Activated naive CD8-positive, alpha-beta T cell treated with anti-CD3 and anti-CD28 coated beads, Interleukin-2, amount 50 U/mL, for 24 hours (primary cell): ENCODE measurements around the gene BMP2.
A peak's percentile ranks its signal among the peaks of the same experiment; 100 is the strongest.

Source experiments
- ATAC-seq: fragments of 150-1000 bp; cut with Tn5 transposase; one replicate; pipeline ENCODE4 v1.10.0; 2021
- DNase-seq: peaks from one replicate; pipeline ENCODE4 v3.0.0; 2021
- H3K27ac Mint-ChIP-seq: one replicate; pipeline ENCODE4 v1.8.0; 2021; ENCODE audit warnings: mild to moderate bottlenecking, mixed read lengths
- H3K27me3 Mint-ChIP-seq: one replicate; pipeline ENCODE4 v1.8.0; 2021; ENCODE audit warnings: mixed read lengths
- H3K36me3 Mint-ChIP-seq: one replicate; pipeline ENCODE4 v1.8.0; 2021; ENCODE audit warnings: low read depth, mixed read lengths
- H3K4me1 Mint-ChIP-seq: one replicate; pipeline ENCODE4 v1.8.0; 2021; ENCODE audit warnings: mixed read lengths
- H3K4me3 Mint-ChIP-seq: one replicate; pipeline ENCODE4 v1.8.0; 2021; ENCODE audit warnings: mild to moderate bottlenecking, moderate library complexity, mixed read lengths
- H3K9me3 Mint-ChIP-seq: one replicate; pipeline ENCODE4 v1.8.0; 2021; ENCODE audit warnings: mixed read lengths

Gene BMP2

DNA sequence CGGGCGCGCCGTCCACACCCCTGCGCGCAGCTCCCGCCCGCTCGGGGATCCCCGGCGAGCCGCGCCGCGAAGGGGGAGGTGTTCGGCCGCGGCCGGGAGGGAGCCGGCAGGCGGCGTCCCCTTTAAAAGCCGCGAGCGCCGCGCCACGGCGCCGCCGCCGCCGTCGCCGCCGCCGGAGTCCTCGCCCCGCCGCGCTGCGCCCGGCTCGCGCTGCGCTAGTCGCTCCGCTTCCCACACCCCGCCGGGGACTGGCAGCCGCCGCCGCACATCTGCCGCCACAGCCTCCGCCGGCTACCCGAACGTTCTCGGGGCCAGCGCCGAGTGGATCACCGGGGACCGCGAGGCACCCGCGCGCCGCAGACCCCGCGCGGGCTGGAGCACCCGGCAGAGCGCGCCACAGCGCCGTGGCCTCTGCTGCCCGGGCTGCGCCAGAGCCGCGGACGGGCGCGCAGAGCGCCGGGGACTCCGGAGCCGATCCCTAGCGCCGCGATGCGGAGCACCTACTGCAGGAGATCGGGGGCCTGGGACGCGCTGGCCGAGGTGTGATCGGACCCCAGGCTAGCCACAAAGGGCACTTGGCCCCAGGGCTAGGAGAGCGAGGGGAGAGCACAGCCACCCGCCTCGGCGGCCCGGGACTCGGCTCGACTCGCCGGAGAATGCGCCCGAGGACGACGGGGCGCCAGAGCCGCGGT, at the start of gene BMP2:
BMP2 (plus strand) TSS at position 151 of the 692 bp plus-strand sequence. CDS start 2,441 bp downstream, outside the sequence.
- Mint-ChIP-seq H3K9me3 (no peaks in the 10 kb centered on the region), H3K36me3 (no peaks in the 10 kb centered on the region), H3K27ac (no peak within 1 kb of the TSS), H3K4me3 (no peak within 1 kb of the TSS), H3K4me1 (peaks cover 10% of the 10 kb centered on the region), H3K27me3 (peaks cover 48% of the 10 kb centered on the region)
- ATAC-seq = peak; percentile 37
- DNase-seq = peak; percentile 14

DNA sequence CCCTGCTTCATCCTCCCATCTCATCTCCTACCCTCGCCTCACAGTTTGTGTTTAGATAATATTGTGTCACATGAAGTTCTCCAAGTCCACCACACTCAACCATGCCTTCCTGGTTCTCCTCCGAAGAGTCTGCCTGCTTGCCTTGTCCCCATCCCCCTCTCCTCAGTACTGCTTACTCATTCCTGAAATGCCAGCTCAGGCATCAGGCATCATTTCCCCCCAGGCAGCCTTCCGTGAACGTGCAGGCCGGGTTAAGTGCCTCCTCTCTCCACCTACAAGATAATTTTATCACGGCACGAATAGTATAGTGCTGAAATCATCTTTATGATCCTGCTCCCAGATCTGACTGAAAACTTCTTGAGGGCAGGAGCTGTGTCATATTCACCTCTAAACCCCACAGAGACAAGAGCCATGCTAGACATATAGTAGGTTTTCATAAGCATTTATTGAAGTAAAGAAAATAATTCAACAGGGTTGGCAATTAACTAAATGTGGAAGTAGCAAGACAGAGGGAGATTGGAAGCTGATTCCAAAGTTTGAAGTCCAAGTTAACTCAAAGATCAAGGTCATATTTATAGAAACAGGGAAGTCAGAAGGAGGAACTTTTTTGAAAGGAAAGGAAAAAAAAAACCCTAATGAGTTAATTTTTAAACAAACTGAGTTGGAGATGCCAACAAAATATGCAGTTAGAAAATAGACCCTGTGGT, 48.7 kb upstream of the BMP2 start:
- ATAC-seq = no peak
- no peaks in the 10 kb centered on the region for H3K36me3 Mint-ChIP-seq
- no peak overlapping the region for H3K4me3 Mint-ChIP-seq
- H3K27me3 Mint-ChIP-seq = no peaks in the 10 kb centered on the region
- H3K9me3 Mint-ChIP-seq = peaks cover 9% of the 10 kb centered on the region
- H3K4me1 Mint-ChIP-seq = no peaks in the 10 kb centered on the region
- H3K27ac Mint-ChIP-seq = no peak overlapping the region
- no peak for DNase-seq

GRCh38 chr20:6719369-6719721, 48.1 kb upstream of the BMP2 start:
- no peaks in the 10 kb centered on the region for H3K36me3 Mint-ChIP-seq
- H3K9me3 Mint-ChIP-seq = peaks cover 9% of the 10 kb centered on the region
- no peak for DNase-seq
- H3K4me3 Mint-ChIP-seq = no peak overlapping the region
- no peaks in the 10 kb centered on the region for H3K27me3 Mint-ChIP-seq
- no peaks in the 10 kb centered on the region for H3K4me1 Mint-ChIP-seq
- no peak overlapping the region for H3K27ac Mint-ChIP-seq
- ATAC-seq = no peak

DNA sequence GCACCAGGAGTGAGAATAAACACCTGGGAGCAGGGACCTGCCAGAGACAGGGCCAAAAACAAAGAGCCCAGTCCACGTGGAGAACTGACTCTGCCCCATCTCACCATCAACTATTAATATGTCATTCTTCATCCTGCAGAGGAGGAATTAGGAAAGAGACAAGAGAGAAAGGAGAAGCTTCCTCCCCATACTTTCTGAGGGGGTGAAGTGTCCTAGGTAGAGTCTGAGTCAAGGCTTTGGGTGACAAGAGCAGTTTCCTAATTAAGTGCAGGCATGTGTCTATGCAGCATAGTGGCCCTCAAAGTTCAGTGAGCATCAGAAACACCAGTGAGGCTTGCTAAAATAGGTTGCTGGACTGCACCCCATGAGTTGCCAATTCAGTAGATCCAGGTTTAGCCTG, 40.7 kb upstream of the BMP2 start:
- H3K4me3 Mint-ChIP-seq = no peak overlapping the region

GRCh38 chr20:6730672-6731328, 36.7 kb upstream of the BMP2 start:
- no peak for ATAC-seq

More for the DNA sequence above, 40.7 kb upstream of the BMP2 start:
- Mint-ChIP-seq H3K27ac (no peak overlapping the region), H3K4me1 (no peaks in the 10 kb centered on the region), H3K9me3 (peaks cover 3% of the 10 kb centered on the region), H3K27me3 (no peaks in the 10 kb centered on the region), H3K36me3 (no peaks in the 10 kb centered on the region)
- no peak for DNase-seq
- no peak for ATAC-seq

DNA sequence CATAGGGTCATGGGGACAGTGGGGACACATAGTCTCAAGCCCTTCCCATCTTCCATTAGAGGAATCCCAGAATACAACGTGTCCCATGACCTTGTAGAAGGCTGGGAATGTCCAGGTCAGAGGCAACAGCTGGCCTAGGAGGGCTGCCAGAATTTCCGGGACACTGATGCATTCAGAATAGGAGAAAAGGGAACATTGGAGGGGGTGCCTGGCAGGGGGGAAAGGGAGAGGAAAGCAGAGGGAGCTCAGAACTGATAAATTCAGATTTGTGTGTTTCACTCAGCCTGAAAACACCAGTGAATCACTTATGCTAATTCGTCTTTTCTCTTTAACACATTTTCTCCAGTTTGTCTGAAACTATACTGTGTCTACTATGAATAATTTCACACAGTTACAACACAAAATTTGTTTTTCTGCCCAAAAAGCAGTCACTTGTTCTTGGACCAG, 35.5 kb upstream of the BMP2 start:
- no peak overlapping the region for H3K27ac Mint-ChIP-seq
- ATAC-seq (no peak), DNase-seq (no peak)
- no peaks in the 10 kb centered on the region for H3K9me3 Mint-ChIP-seq
- H3K36me3 Mint-ChIP-seq = no peaks in the 10 kb centered on the region
- no peaks in the 10 kb centered on the region for H3K27me3 Mint-ChIP-seq
- no peak overlapping the region for H3K4me3 Mint-ChIP-seq
- no peaks in the 10 kb centered on the region for H3K4me1 Mint-ChIP-seq

More at GRCh38 chr20:6730672-6731328, 36.7 kb upstream of the BMP2 start:
- H3K27me3 Mint-ChIP-seq = no peaks in the 10 kb centered on the region
- DNase-seq = no peak
- H3K36me3 Mint-ChIP-seq = no peaks in the 10 kb centered on the region
- no peak overlapping the region for H3K4me3 Mint-ChIP-seq
- no peaks in the 10 kb centered on the region for H3K9me3 Mint-ChIP-seq
- H3K27ac Mint-ChIP-seq = no peak overlapping the region
- H3K4me1 Mint-ChIP-seq = no peaks in the 10 kb centered on the region

DNA sequence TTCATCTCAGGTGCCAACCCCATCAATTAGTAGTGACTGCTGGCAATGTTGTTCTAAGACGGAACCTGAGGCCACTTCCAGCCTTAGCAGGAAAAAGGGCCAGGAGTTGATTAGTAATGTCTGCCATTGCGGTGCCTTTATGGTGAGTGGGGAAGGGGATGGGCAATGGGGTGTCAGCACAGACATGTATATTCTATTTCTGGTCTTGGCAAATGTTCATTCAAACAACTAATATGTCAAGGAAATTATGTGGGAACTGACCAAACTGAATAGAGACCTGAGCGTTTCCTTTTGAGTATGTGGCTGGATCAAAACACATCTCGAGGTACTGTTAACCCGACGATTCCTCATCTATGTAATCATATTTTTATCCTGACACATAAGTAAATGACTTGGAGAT, 34.6 kb upstream of the BMP2 start:
- no peak for ATAC-seq

DNA sequence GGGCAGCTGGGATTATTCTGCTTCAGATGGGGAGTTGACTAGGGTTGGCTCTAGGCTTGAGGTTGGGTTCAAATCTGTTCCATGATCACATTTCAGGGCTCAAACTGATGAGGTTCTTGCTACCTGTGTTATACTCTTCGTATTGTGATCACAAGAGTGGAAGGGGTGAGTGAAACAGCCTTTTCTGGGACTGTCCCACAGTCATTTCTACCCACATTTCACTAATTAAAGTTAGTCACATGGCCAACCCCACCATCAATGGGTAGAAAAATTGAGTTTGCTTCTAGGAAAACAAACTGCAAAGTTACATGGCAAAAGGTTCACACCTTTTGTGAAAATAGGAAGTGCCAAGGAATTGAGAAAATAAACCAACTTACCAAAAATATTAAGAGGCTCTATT, 33.5 kb upstream of the BMP2 start:
- Mint-ChIP-seq H3K27ac (no peak overlapping the region), H3K36me3 (no peaks in the 10 kb centered on the region), H3K4me1 (no peaks in the 10 kb centered on the region), H3K27me3 (no peaks in the 10 kb centered on the region), H3K4me3 (no peak overlapping the region), H3K9me3 (peaks cover 6% of the 10 kb centered on the region)
- ATAC-seq = no peak
- DNase-seq = no peak

More for the DNA sequence above, 34.6 kb upstream of the BMP2 start:
- Mint-ChIP-seq H3K27me3 (no peaks in the 10 kb centered on the region), H3K4me1 (no peaks in the 10 kb centered on the region), H3K9me3 (no peaks in the 10 kb centered on the region), H3K36me3 (no peaks in the 10 kb centered on the region), H3K27ac (no peak overlapping the region), H3K4me3 (no peak overlapping the region)
- no peak for DNase-seq

DNA sequence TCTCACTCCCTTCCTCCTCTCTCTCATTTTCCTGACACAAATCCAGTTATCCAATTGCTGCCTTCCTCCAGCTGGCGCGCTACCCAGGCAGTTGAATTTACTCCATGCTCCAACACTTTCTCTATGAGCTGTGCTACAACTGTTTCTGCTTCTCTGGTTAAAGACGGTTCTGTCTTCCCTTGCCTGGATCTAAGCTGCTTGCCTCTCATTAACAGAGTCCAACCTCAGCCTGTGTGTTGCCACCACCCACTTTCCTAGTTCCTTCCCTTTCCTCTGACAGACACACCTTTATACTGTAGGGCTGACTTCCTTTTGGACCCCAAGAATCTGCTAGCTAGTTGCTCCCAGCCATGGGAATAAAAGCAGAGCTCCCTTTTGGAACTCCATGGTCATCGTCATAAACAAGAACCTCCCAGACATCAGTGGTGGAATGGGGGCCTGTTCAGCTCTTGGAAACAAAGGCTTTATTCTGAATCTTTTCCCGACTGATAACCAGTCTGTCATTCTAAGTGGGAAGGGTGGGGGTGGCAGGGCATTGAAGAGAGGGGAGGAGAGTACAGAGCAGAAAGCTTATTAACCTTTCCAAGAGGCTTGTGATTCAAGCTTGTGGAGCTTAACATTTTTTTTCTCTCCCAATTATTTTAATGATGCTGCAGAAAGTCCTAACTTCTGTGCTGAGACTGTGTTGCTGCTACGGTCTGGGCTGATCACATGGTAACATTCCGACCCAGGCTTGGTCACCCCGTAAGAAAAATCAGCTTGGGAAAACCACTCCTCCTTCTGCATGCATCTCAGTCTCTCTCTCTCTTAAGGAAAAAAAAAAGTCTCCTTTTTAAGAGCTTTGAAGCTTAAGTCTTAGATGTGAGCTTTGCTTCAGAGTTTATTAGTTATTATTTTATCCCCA, 31.3 kb upstream of the BMP2 start:
- H3K27me3 Mint-ChIP-seq = no peaks in the 10 kb centered on the region
- DNase-seq (no peak), ATAC-seq (no peak)
- no peak overlapping the region for H3K27ac Mint-ChIP-seq
- H3K9me3 Mint-ChIP-seq = peaks cover 6% of the 10 kb centered on the region
- H3K4me3 Mint-ChIP-seq = no peak overlapping the region
- no peaks in the 10 kb centered on the region for H3K36me3 Mint-ChIP-seq
- H3K4me1 Mint-ChIP-seq = no peaks in the 10 kb centered on the region

DNA sequence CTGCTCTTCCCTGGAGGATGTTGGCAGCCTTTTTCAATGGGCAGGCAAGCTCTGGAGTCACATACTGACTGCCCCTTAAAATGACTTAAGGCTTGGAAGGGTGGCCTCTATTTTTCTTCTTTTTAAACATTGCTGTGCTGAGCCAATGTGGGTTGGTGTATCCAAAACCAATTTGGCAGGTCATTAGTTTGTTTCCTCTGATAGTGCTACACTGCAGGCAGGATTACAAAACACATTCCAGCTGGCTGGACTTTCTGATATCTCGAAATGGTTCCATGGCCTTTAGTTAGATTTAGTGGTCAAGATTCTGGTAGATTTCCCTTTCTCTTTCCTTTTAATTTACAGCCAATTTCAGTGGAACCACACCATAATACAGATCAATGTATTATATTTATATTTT, 28.1 kb upstream of the BMP2 start:
- DNase-seq (no peak), ATAC-seq (no peak)
- peaks cover 6% of the 10 kb centered on the region for H3K9me3 Mint-ChIP-seq
- no peaks in the 10 kb centered on the region for H3K27me3 Mint-ChIP-seq
- H3K36me3 Mint-ChIP-seq = no peaks in the 10 kb centered on the region
- no peaks in the 10 kb centered on the region for H3K4me1 Mint-ChIP-seq
- no peak overlapping the region for H3K4me3 Mint-ChIP-seq
- H3K27ac Mint-ChIP-seq = no peak overlapping the region

DNA sequence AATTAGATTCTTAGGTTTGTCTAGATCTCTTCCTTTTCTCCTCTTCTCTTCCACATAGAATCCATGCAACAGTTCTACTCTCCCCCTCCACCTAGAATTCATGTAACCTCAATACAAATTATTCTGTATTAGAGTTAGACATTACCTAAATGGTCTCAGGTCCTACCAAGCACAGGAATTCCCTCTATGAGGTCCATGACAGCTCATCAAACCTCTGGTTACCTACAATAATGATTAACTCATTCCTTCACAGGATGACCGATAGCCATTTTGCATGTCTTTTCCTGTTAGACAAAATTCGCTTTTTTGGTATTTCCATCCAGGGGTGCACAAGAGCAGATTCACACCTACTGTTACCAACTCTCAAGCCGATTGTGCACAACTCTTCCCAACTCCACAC, 27.4 kb upstream of the BMP2 start:
- DNase-seq (no peak), ATAC-seq (no peak)
- H3K27me3 Mint-ChIP-seq = no peaks in the 10 kb centered on the region
- H3K9me3 Mint-ChIP-seq = peaks cover 6% of the 10 kb centered on the region
- no peak overlapping the region for H3K27ac Mint-ChIP-seq
- no peaks in the 10 kb centered on the region for H3K4me1 Mint-ChIP-seq
- H3K4me3 Mint-ChIP-seq = no peak overlapping the region
- no peaks in the 10 kb centered on the region for H3K36me3 Mint-ChIP-seq

- Mint-ChIP-seq H3K4me1 (no peaks in the 10 kb centered on the region), H3K27ac (no peak overlapping the region), H3K36me3 (no peaks in the 10 kb centered on the region), H3K4me3 (no peak overlapping the region), H3K9me3 (no peaks in the 10 kb centered on the region), H3K27me3 (no peaks in the 10 kb centered on the region)
- ATAC-seq = no peak
- no peak for DNase-seq
Measured at GRCh38 chr20:6744180-6744579, 23.3 kb upstream of the BMP2 start.

DNA sequence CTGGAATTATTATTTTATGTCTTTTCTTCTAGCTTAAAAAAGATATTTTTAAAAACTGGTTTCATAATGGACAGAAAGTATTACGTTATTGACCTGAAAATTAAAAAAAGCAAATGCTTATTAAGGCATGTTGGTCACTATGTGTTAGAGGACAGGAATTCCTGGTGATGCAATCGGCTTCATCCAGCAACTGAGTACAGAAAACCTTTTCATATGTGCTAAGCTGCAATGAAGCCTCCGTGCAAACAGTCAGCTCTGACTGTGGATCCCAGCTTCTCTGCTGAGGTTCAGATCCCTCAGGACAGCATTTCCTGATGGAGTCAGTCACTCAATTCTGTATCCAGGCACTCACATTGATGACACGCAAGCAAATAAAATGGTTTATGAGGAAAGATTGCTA, 22.7 kb upstream of the BMP2 start:
- no peak for ATAC-seq
- no peak for DNase-seq
- no peaks in the 10 kb centered on the region for H3K27me3 Mint-ChIP-seq
- no peaks in the 10 kb centered on the region for H3K9me3 Mint-ChIP-seq
- no peaks in the 10 kb centered on the region for H3K4me1 Mint-ChIP-seq
- H3K36me3 Mint-ChIP-seq = no peaks in the 10 kb centered on the region
- H3K27ac Mint-ChIP-seq = no peak overlapping the region
- no peak overlapping the region for H3K4me3 Mint-ChIP-seq

GRCh38 chr20:6746901-6747609, 20.4 kb upstream of the BMP2 start:
- Mint-ChIP-seq H3K9me3 (no peaks in the 10 kb centered on the region), H3K27me3 (no peaks in the 10 kb centered on the region), H3K4me1 (no peaks in the 10 kb centered on the region), H3K36me3 (no peaks in the 10 kb centered on the region), H3K4me3 (no peak overlapping the region), H3K27ac (no peak overlapping the region)
- DNase-seq (no peak), ATAC-seq (no peak)
